Progenitor cell of endocrine pancreas (in vitro differentiated cells): ENCODE results near the gene TNNI2. TPM values are rescaled to one million over a fixed set of nuclear protein-coding genes. Genes with fewer than 3 reads are reported as not detected.
A peak's percentile ranks its signal among the peaks of the same experiment; 100 is the strongest.

Source experiments
- DNase-seq: peaks from one replicate; pipeline ENCODE4 v3.0.0; 2021; ENCODE audit warnings: low spot score; ENCODE audit not compliant: unreplicated experiment
- H3K27ac Mint-ChIP-seq: 2 replicates; pipeline ENCODE4 v1.8.0; 2021; ENCODE audit warnings: mild to moderate bottlenecking, moderate library complexity, mixed read lengths
- H3K27me3 Mint-ChIP-seq: 2 replicates; pipeline ENCODE4 v1.8.0; 2021; ENCODE audit warnings: mixed read lengths
- H3K36me3 Mint-ChIP-seq: 2 replicates; pipeline ENCODE4 v1.8.0; 2022; ENCODE audit warnings: mixed read lengths; ENCODE audit not compliant: insufficient read depth
- H3K4me1 Mint-ChIP-seq: 2 replicates; pipeline ENCODE4 v1.8.0; 2021; ENCODE audit warnings: low read depth, mixed read lengths
- H3K4me3 Mint-ChIP-seq: 2 replicates; pipeline ENCODE4 v1.8.0; 2021; ENCODE audit warnings: low read depth, mild to moderate bottlenecking, moderate library complexity, mixed read lengths
- H3K9me3 Mint-ChIP-seq: 2 replicates; pipeline ENCODE4 v1.8.0; 2021; ENCODE audit warnings: low read depth, mixed read lengths
- CTCF ChIP-seq: fragments of 200-600 bp; sonication (generic); IDR thresholded peaks from one replicate; pipeline ENCODE4 v1.5.0; 2021; ENCODE audit warnings: antibody characterized with exemption, mild to moderate bottlenecking; ENCODE audit not compliant: unreplicated experiment
- total RNA-seq: library from RNA; stranded (reverse); gene quantifications from 2 replicates; pipeline ENCODE4 v1.2.1, GENCODE V29; 2021

TNNI2 gene
- total RNA-seq, 1 donor from 2014 or later, result 0.55 TPM

DNA sequence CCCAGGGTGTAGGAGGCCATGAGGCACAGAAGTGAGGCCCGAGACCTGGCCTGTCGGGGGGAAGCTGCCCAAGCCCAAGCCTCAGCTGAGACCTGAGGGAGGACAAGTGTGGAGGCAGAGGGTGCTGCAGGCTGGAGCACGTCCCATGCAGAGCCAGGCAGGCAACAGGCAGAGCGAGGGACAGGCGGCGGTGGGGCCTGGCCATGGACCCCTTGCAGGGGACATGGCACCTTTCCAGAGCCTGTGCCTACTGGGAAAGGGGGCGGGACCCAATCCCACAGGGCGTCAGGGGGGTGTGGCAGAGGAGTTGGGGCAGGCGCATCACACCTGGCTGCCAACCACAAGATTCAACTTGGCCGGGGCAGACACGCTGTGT lies 4.3 kb downstream of the TNNI2 start:
- TF ChIP-seq CTCF, result no peak
- Mint-ChIP-seq H3K4me1 (peaks cover 4% of the 10 kb centered on the region), H3K27ac (no peak overlapping the region), H3K27me3 (peaks cover 29% of the 10 kb centered on the region), H3K36me3 (no peaks in the 10 kb centered on the region), H3K4me3 (no peak overlapping the region), H3K9me3 (no peaks in the 10 kb centered on the region)
- no peak for DNase-seq

DNA sequence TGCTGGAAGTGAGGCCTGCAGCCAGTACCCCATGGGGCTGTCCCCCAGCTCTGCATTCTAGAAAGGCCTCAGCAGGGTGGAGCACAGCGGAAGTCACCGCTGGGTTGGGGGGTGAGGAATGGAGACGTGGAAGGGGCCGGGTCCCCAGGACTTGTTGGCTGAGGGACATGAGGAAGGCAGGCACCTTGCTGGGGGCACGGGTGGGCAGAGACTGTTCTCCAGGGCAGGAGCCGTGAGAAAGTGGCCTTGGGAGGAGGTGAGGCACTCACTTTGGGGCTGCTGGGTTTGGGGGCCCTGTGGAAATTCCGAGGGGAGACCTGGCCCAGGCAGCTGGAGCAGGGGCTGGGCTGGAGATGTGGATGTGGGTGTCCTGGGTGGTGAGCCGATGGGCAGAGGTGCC lies 5.0 kb downstream of the TNNI2 start:
- TF ChIP-seq CTCF, result no peak
- Mint-ChIP-seq H3K9me3 (no peaks in the 10 kb centered on the region), H3K27me3 (peaks cover 29% of the 10 kb centered on the region), H3K27ac (no peak overlapping the region), H3K4me1 (peaks cover 4% of the 10 kb centered on the region), H3K4me3 (no peak overlapping the region), H3K36me3 (no peaks in the 10 kb centered on the region)
- DNase-seq, result no peak

DNA sequence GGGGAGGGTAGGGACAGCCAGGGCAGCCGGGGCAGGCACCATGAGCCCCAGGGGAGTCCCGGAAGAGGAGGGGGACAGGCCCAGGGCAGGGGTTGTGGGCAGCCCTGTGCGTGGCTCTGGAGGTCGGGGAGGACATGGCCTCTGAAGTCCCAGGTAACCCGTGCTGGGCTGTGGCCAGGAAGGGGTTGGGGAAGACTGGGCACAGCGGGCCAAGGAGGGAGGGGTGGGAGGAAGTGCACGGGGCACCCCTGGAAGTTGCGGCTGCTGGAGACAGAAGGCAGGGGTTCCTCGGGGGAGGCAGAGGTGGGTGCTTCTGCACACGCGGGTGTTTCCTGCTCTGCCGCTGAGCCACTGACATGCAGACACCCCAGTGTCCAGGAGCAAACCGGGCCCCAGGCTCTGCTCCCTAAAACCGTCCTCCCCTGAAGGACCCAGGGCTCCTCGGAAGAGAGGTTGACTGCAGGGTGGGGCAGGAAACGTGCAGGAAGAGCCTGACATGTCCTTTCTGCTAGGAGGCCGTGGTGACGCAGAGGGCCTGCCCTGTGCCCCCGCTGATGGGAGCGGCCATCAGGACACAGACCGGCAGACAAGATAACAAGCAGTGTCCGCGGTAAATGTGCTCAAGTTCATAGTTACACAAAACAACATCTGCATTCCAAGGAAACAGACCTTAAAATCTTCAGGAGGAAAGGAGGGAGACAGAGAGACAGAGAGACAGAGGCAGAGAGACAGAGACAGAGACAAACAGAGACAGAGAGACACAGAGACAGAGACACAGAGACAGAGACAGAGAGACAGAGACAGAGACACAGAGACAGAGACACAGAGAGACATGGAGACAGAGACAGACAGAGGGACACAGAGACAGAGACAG lies 5.7 kb downstream of the TNNI2 start:
- no peak for DNase-seq
- Mint-ChIP-seq H3K4me3 (no peak overlapping the region), H3K27ac (peak overlapping the region; percentile 63)

DNA sequence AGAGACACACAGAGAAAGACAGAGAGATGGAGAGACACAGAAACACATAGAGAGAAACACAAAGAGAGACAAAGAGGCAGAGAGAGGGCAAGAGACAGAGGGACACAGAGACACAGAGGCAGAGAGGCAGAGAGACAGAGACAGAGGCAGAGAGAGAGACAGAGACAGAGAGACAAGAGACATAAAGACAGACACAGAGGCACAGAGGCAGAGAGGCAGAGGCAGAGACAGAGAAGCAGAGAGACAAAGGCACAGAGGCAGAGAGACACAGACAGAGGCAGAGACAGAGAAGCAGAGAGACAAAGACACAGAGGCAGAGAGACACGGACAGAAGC lies 6.3 kb downstream of the TNNI2 start:
- TF ChIP-seq CTCF, result no peak
- Mint-ChIP-seq H3K27ac (peak overlapping the region; percentile 33), H3K4me1 (peaks cover 4% of the 10 kb centered on the region), H3K36me3 (no peaks in the 10 kb centered on the region), H3K27me3 (peaks cover 32% of the 10 kb centered on the region), H3K4me3 (no peak overlapping the region), H3K9me3 (no peaks in the 10 kb centered on the region)
- DNase-seq, result no peak

More for the DNA sequence above, 5.7 kb downstream of the TNNI2 start:
- no peak for TF ChIP-seq CTCF
- Mint-ChIP-seq H3K9me3 (no peaks in the 10 kb centered on the region), H3K4me1 (peaks cover 4% of the 10 kb centered on the region), H3K27me3 (peaks cover 29% of the 10 kb centered on the region), H3K36me3 (no peaks in the 10 kb centered on the region)

GRCh38 chr11:1845561-1846452 lies 7.0 kb downstream of the TNNI2 start:
- TF ChIP-seq CTCF, result no peak
- Mint-ChIP-seq H3K4me1 (peaks cover 4% of the 10 kb centered on the region), H3K27me3 (peaks cover 32% of the 10 kb centered on the region), H3K36me3 (no peaks in the 10 kb centered on the region), H3K4me3 (no peak overlapping the region), H3K27ac (no peak overlapping the region), H3K9me3 (no peaks in the 10 kb centered on the region)
- DNase-seq, result no peak
